ENCODE measurements around the gene GRB10.
"Not testable (repeated sequence)": the region's sequence is repeated elsewhere in the genome, so short reads cannot be mapped to it uniquely, and the experiment has no call there.

Gene GRB10

GRCh38 chr7:50590535-50590934 is 192.2 kb downstream of the GRB10 start:
- no peak overlapping the region for H3K4me3 ChIP-seq (ENCODE audit: low read depth, low read length)

GRCh38 chr7:50589364-50589763 is 193.3 kb downstream of the GRB10 start:
- no peak overlapping the region for H3K4me3 ChIP-seq (ENCODE audit: low read depth, low read length)

GRCh38 chr7:50588937-50589336 is 193.8 kb downstream of the GRB10 start:
- no peak overlapping the region for H3K4me3 ChIP-seq (ENCODE audit: low read depth, low read length)

- H3K4me3 ChIP-seq (ENCODE audit: low read depth, low read length), result no peak overlapping the region
These were observed 195.0 kb downstream of the GRB10 start for GRCh38 chr7:50587737-50588136.

- no peak overlapping the region for H3K4me3 ChIP-seq (ENCODE audit: low read depth, low read length)
These were observed 197.8 kb downstream of the GRB10 start for GRCh38 chr7:50584793-50585408.

- H3K4me3 ChIP-seq (ENCODE audit: low read depth, low read length), result no peak overlapping the region
These were observed 198.3 kb downstream of the GRB10 start for GRCh38 chr7:50584386-50584785.

- not testable (repeated sequence) for H3K4me3 ChIP-seq (ENCODE audit: low read depth, low read length)
These were observed 199.4 kb downstream of the GRB10 start for GRCh38 chr7:50583295-50583694.

- not testable (repeated sequence) for H3K4me3 ChIP-seq (ENCODE audit: low read depth, low read length)
These were observed 200.4 kb downstream of the GRB10 start for GRCh38 chr7:50582271-50582670.

- H3K4me3 ChIP-seq (ENCODE audit: low read depth, low read length), result not testable (repeated sequence)
These were observed 202.0 kb downstream of the GRB10 start for GRCh38 chr7:50580666-50581065.

- H3K4me3 ChIP-seq (ENCODE audit: low read depth, low read length), result no peak overlapping the region
These were observed 202.6 kb downstream of the GRB10 start for GRCh38 chr7:50580057-50580456.

- H3K4me3 ChIP-seq (ENCODE audit: low read depth, low read length), result not testable (repeated sequence)
These were observed 204.6 kb downstream of the GRB10 start for GRCh38 chr7:50578105-50578504.

GRCh38 chr7:50577569-50577968 is 205.1 kb downstream of the GRB10 start:
- H3K4me3 ChIP-seq (ENCODE audit: low read depth, low read length), result no peak overlapping the region

GRCh38 chr7:50576388-50576787 is 206.3 kb downstream of the GRB10 start:
- not testable (repeated sequence) for H3K4me3 ChIP-seq (ENCODE audit: low read depth, low read length)

- no peak overlapping the region for H3K4me3 ChIP-seq (ENCODE audit: low read depth, low read length)
These were observed 214.9 kb downstream of the GRB10 start for GRCh38 chr7:50567715-50568261.

- H3K4me3 ChIP-seq (ENCODE audit: low read depth, low read length), result no peak overlapping the region
These were observed 216.7 kb downstream of the GRB10 start for GRCh38 chr7:50565977-50566376.

- H3K4me3 ChIP-seq (ENCODE audit: low read depth, low read length), result no peak overlapping the region
These were observed 217.2 kb downstream of the GRB10 start for GRCh38 chr7:50565559-50565916.

GRCh38 chr7:50564640-50565558 is 217.8 kb downstream of the GRB10 start, which contains the start of gene DDC:
TSS of gene DDC (minus strand) at chr7:50565405. CDS start at chr7:50544085, 21,320 bp downstream.
- no peak within 1 kb of the TSS for H3K4me3 ChIP-seq (ENCODE audit: low read depth, low read length)

- H3K4me3 ChIP-seq (ENCODE audit: low read depth, low read length), result no peak overlapping the region
These were observed 218.5 kb downstream of the GRB10 start for GRCh38 chr7:50564171-50564570.

GRCh38 chr7:50562136-50562535 is 220.6 kb downstream of the GRB10 start:
- no peak overlapping the region for H3K4me3 ChIP-seq (ENCODE audit: low read depth, low read length)

GRCh38 chr7:50560865-50561351 is 221.8 kb downstream of the GRB10 start:
- no peak overlapping the region for H3K4me3 ChIP-seq (ENCODE audit: low read depth, low read length)

- H3K4me3 ChIP-seq (ENCODE audit: low read depth, low read length), result no peak overlapping the region
These were observed 222.8 kb downstream of the GRB10 start for GRCh38 chr7:50559881-50560280.

Data from iPS-11a (cell line).